Erythroblast (primary cell): ENCODE data around the gene KIAA1614.

Experiments
- GATA1 ChIP-seq: IDR thresholded peaks from 2 replicates; pipeline ENCODE4 v1.6.1; 2011; ENCODE audit warnings: low read depth, mild to moderate bottlenecking, control low read depth, low read length, moderate library complexity
- POLR2A ChIP-seq: IDR thresholded peaks from 2 replicates; pipeline ENCODE4 v1.6.1; 2011; ENCODE audit warnings: mild to moderate bottlenecking, low read length

- TF ChIP-seq POLR2A (no peak), GATA1 (no peak)
These were observed 9.4 kb downstream of the KIAA1614 start for GRCh38 chr1:180921891-180922630.
